ENCODE results near the gene BICC1.
"Not testable (repeated sequence)": the region's sequence is repeated elsewhere in the genome, so short reads cannot be mapped to it uniquely, and the experiment has no call there.

BICC1 gene

GRCh38 chr10:58565271-58565670, 52.6 kb downstream of the BICC1 start:
- DNase-seq (ENCODE audit: low spot score): no peak

DNA sequence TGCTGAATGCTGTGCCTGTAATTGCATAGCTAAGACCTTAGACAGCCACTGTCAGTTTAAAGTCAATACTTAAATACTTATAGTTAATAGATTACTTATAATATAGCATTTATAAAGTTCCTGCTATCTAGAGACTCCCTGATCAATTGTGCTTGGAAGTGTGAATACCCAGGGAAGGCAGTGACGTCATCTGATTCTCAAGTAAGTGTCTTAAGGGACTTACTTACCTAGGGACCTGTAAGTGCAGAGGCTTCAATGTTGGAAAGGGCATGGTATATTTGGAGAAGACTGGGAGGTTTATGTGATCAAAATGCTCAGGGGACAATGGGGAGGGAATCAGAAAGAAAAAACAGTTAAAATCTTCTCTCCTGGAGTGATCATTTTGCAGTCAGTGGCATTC, 55.0 kb downstream of the BICC1 start:
- DNase-seq (ENCODE audit: low spot score): no peak

- no peak for DNase-seq (ENCODE audit: low spot score)
Measured at GRCh38 chr10:58568428-58568935, 55.8 kb downstream of the BICC1 start.

GRCh38 chr10:58570307-58570723, 57.6 kb downstream of the BICC1 start:
- no peak for DNase-seq (ENCODE audit: low spot score)

DNA sequence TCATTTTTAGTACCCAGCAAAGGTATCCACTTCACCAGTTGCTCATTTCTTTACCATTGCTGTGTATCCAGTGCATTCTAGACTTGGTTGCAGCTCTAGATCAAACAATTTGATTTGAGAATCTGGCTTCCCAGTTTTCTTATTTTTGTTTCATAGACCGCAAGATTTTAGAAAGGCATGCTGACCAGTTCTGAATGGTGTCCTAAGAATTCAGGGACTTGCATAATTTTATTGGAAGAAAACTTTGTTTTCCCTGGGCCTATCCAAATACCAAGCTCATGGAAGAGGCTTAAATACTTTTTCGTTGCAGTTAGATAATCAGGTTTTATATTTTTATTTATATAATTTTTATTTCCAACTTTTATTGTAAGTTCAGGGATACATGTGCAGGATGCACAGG, 58.3 kb downstream of the BICC1 start:
- no peak for DNase-seq (ENCODE audit: low spot score)

GRCh38 chr10:58573144-58573543, 60.5 kb downstream of the BICC1 start:
- no peak for DNase-seq (ENCODE audit: low spot score)

GRCh38 chr10:58574058-58574457, 61.4 kb downstream of the BICC1 start:
- no peak for DNase-seq (ENCODE audit: low spot score)

GRCh38 chr10:58575491-58575890, 62.8 kb downstream of the BICC1 start:
- no peak for DNase-seq (ENCODE audit: low spot score)

DNA sequence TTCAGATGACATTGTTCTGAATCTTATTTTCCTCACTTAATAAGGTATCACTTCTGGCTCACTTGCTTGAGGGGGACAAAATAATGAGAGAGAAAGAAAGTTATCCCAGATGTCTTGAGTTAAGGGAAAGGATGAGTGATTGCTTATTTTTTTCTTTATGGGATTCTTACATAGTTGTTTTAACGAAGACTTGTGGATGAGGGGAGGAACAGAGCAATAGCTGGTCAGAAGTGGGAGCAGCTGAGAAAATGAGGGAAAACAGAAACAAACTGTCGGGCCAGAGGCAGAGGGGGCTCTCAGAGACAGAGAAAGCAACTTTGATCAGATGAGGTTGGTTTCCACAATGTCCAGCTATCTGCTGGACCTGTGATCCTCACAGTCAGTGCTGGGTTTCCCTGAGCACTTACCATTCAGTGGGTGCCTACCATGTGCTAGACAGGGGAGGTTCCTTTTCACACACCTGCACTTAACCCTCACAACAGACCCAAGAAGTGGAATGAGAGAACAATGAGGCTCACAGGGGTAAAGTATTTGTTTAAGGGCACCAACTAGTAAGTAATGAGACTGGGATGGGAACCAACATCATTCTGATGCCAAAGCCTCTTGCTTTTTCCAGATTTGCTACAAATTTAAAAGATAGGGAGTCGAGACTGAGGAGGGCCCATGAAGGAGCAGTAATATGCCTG, 64.2 kb downstream of the BICC1 start:
- no peak for DNase-seq (ENCODE audit: low spot score)

- no peak for DNase-seq (ENCODE audit: low spot score)
Measured at GRCh38 chr10:58577437-58577777, 64.7 kb downstream of the BICC1 start.

DNA sequence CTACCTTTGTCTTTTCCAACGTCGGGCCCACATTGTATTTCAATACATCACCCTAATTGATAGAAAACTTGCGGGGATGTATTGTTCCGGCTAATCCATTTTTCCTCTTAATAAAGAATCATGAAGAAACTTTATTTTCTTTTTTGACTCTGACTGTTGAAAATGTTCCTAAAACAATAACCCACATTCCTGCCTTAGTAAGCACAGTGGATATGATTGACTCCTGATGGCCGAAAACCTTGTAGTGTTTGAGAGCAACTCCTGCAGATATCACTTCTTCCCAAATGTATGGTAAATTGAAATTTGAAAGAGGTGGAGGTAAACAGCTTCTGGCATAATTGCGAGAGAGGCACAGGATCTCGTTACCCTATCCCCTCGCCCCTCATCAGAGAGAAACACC, 65.7 kb downstream of the BICC1 start:
- DNase-seq (ENCODE audit: low spot score): no peak

- no peak for DNase-seq (ENCODE audit: low spot score)
Measured at GRCh38 chr10:58579011-58579655, 66.5 kb downstream of the BICC1 start.

DNA sequence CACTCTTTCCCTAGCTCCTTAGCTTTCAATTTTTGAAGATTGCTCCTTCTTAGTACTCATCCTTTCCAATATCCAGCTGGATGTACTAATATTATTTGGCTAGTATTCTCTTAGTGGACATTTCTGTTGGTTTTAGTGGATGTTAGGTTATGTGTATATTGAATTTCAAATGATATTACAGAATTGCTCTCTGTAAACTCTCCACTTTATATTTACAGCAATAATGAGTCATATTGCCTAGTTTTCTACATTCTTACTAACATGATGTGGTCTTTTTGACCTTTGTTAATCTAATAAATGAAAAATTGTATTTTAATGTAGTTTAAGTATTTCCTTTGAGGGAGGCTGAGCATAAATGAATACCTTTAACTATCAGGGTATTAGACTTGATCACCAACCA, 69.4 kb downstream of the BICC1 start:
- no peak for DNase-seq (ENCODE audit: low spot score)

DNA sequence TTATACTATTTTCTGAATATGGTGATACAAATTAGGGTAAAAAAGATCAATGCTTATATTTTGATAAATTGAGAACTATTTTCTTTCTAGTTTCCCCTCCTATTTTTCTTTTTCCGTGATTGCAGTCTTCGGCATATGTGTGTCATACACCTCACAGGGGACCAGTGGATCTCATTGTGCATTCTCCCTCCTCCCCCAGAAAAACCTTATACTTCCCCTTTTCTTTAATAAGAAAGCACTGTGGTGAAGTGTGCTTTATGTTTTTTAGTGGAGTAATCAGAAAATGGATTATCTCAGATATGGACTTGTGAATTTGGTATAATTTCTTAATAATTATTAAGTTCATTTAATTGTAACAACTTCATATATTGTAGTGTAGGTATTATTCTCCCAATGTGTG, 72.8 kb downstream of the BICC1 start:
- no peak for DNase-seq (ENCODE audit: low spot score)

GRCh38 chr10:58586282-58587245, 73.9 kb downstream of the BICC1 start:
- no peak for DNase-seq (ENCODE audit: low spot score)

DNA sequence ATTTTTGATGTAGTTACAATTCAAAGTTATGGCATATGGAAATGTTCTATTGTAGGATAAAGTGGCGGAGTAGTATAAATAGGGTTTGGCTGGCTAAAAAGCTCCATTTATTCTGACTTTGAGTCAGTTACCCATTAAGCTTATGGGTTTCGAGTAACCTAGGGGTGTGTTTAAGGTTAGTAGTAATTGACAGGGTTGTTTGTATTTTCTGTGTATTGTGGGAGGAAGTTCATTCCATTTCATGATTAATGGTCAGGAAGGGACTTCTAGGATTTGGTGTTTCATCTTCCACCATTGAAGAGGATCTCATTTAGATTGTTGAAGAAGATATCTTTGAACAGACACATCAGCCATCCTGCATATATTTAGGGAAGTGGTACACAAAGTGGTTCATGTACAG, 75.0 kb downstream of the BICC1 start:
- DNase-seq (ENCODE audit: low spot score): no peak

GRCh38 chr10:58588673-58589265, 76.1 kb downstream of the BICC1 start:
- no peak for DNase-seq (ENCODE audit: low spot score)

- peak; percentile 3 for DNase-seq (ENCODE audit: low spot score)
Measured at GRCh38 chr10:58590152-58590840, 77.6 kb downstream of the BICC1 start.

GRCh38 chr10:58590924-58591323, 78.3 kb downstream of the BICC1 start:
- no peak for DNase-seq (ENCODE audit: low spot score)

- no peak for DNase-seq (ENCODE audit: low spot score)
Measured at GRCh38 chr10:58593008-58593407, 80.3 kb downstream of the BICC1 start.

- DNase-seq (ENCODE audit: low spot score): not testable (repeated sequence)
Measured at GRCh38 chr10:58597211-58597610, 84.5 kb downstream of the BICC1 start.

Measured in RKO (cell line).